ENCODE results near the gene METTL4.
"Not testable (repeated sequence)": the region's sequence is repeated elsewhere in the genome, so short reads cannot be mapped to it uniquely, and the experiment has no call there.

METTL4 gene

GRCh38 chr18:2535419-2535910 is 35.8 kb downstream of the METTL4 start:
- ChIA-PET CTCF (interaction anchor here (1.3 to 2.3 kb wide), 2 partner anchors 8 to 12 kb away, joined by 4 to 10 read pairs; no protein-coding TSS in a partner anchor), POLR2A (no interaction called here)
- no peak for DNase-seq (ENCODE audit: extremely low spot score)
- TF ChIP-seq, protein P1, sequence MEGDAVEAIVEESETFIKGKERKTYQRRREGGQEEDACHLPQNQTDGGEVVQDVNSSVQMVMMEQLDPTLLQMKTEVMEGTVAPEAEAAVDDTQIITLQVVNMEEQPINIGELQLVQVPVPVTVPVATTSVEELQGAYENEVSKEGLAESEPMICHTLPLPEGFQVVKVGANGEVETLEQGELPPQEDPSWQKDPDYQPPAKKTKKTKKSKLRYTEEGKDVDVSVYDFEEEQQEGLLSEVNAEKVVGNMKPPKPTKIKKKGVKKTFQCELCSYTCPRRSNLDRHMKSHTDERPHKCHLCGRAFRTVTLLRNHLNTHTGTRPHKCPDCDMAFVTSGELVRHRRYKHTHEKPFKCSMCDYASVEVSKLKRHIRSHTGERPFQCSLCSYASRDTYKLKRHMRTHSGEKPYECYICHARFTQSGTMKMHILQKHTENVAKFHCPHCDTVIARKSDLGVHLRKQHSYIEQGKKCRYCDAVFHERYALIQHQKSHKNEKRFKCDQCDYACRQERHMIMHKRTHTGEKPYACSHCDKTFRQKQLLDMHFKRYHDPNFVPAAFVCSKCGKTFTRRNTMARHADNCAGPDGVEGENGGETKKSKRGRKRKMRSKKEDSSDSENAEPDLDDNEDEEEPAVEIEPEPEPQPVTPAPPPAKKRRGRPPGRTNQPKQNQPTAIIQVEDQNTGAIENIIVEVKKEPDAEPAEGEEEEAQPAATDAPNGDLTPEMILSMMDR (IDR thresholded peaks at IDR 0.05; ENCODE audit: control extremely low read depth, extremely low read depth, low read depth, missing control alignments), result no peak

DNA sequence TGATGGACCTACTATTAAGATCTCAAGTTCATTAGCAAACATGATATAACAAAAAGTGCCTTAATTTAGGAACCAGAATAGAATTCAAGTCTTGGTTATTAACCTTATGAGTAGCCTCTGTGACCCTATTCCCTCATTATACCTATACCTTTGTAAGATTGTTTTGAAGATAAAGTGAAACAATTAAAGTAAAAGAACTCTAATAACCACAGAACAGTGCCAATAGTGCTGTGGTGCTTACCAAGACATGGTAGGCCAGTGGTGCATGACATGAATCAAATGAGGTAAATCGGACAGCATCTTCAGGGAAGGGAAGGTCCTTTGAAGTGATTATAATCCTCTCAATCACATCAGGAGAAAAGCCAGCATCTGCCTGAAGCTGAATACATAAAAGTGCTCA is 36.4 kb downstream of the METTL4 start:
- TF ChIP-seq, protein P1 (IDR thresholded peaks at IDR 0.05; ENCODE audit: control extremely low read depth, extremely low read depth, low read depth, missing control alignments), result no peak
- ChIA-PET CTCF (interaction anchor here (1.4 to 2.3 kb wide), 3 partner anchors 8 to 35 kb away, joined by 3 to 10 read pairs (median 7); no protein-coding TSS in a partner anchor), POLR2A (no interaction called here)
- DNase-seq (ENCODE audit: extremely low spot score), result no peak

DNA sequence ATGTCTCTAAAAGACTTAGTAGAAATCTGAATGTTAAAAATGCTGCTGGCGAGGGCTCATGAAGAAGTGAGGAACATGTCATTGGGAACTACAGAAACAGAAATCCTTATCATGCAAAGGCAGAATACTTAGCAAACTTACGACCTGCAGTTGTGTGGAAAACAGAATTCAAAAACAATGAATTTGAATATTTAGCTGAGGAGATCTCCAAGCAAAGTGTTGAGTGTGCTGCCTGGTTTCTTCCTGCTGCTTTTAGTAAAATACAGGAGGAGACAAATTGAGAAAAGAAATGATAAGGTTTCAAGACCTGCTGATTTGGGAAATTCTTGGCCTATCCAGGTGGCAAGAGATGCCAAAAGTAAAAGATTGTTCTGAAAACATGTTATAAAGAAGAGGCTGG is 38.5 kb downstream of the METTL4 start:
- ChIA-PET POLR2A (no interaction called here), CTCF (interaction anchor here (1.2 to 1.3 kb wide), 2 partner anchors 9 to 11 kb away, joined by 3 to 5 read pairs; no protein-coding TSS in a partner anchor)
- TF ChIP-seq, protein P1 (IDR thresholded peaks at IDR 0.05; ENCODE audit: control extremely low read depth, extremely low read depth, low read depth, missing control alignments), result no peak
- DNase-seq (ENCODE audit: extremely low spot score), result no peak

DNA sequence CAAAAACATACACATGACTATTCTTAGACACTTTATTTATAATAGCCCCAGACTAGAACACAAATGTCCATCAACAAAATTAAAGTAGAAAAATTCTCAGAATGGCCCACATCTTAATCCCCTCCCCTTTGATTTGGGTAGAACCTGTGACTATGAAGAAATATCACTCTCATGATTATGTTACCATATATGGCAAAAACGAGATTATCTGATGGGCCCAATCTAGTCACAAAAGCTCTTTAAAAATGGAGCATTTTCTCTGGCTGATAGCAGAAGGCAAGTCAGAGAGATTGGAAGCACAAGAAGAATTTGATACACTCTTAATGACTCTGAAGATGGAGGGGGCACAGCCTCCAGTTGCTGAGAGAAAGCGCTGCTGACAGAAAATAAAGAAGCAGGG is 39.6 kb downstream of the METTL4 start:
- TF ChIP-seq, protein P1 (IDR thresholded peaks at IDR 0.05; ENCODE audit: control extremely low read depth, extremely low read depth, low read depth, missing control alignments), result no peak
- CTCF ChIA-PET, result interaction anchor here (1.1 to 1.3 kb wide), 3 partner anchors 10 to 16 kb away, joined by 3 to 5 read pairs (median 4); no protein-coding TSS in a partner anchor
- POLR2A ChIA-PET, result no interaction called here
- no peak for DNase-seq (ENCODE audit: extremely low spot score)

GRCh38 chr18:2529154-2529553 is 42.2 kb downstream of the METTL4 start:
- DNase-seq (ENCODE audit: extremely low spot score), result no peak
- TF ChIP-seq, protein P1 (IDR thresholded peaks at IDR 0.05; ENCODE audit: control extremely low read depth, extremely low read depth, low read depth, missing control alignments), result no peak
- CTCF ChIA-PET, result no interaction called here
- POLR2A ChIA-PET, result no interaction called here

DNA sequence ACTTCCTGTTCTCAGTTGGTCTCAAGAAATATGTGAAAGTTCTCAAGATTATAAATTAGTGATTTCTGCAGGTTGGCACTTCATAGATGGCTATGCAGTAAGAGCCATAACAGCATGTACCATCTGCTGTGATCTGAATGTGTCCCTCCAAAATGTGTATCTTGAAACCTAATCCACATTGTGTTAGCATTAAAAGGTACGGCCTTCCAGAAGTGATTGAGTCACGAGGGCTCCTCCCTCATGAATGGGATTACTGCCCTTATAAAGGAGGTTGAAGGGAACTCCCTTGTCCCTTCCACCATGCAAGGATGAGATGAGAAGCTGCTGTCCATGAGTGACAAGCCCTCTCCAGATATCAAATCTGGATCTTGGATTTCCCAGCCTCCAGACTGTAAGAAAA is 45.0 kb downstream of the METTL4 start:
- TF ChIP-seq, protein P1 (IDR thresholded peaks at IDR 0.05; ENCODE audit: control extremely low read depth, extremely low read depth, low read depth, missing control alignments), result no peak
- no peak for DNase-seq (ENCODE audit: extremely low spot score)
- ChIA-PET POLR2A (no interaction called here), CTCF (no interaction called here)

- DNase-seq (ENCODE audit: extremely low spot score); POLR2A ChIA-PET: not testable (repeated sequence)
- CTCF ChIA-PET, result interaction anchor here (0.9 to 1.1 kb wide), 4 partner anchors 23 to 489 kb away, joined by 3 to 4 read pairs (median 3); no protein-coding TSS in a partner anchor
Measured at GRCh38 chr18:2524794-2525198, 46.5 kb downstream of the METTL4 start.
